Glutamatergic neuron (in vitro differentiated cells): ENCODE measurements around the gene UPP1. TPM values are rescaled to one million over a fixed set of nuclear protein-coding genes. Genes with fewer than 3 reads are reported as not detected.

Experiments
- DNase-seq: peaks from one replicate; pipeline ENCODE4 v3.0.0; 2022
- H3K27ac Mint-ChIP-seq: one replicate; pipeline ENCODE4 v1.8.0; 2020; ENCODE audit warnings: mild to moderate bottlenecking, mixed read lengths, inconsistent platforms; ENCODE audit not compliant: unreplicated experiment
- H3K27me3 Mint-ChIP-seq: one replicate; pipeline ENCODE4 v1.8.0; 2020; ENCODE audit warnings: mild to moderate bottlenecking, moderate library complexity, mixed read lengths, inconsistent platforms; ENCODE audit not compliant: unreplicated experiment
- H3K36me3 Mint-ChIP-seq: one replicate; pipeline ENCODE4 v1.8.0; 2020; ENCODE audit warnings: mild to moderate bottlenecking, mixed read lengths, inconsistent platforms; ENCODE audit not compliant: unreplicated experiment
- H3K4me1 Mint-ChIP-seq: one replicate; pipeline ENCODE4 v1.8.0; 2020; ENCODE audit warnings: mild to moderate bottlenecking, low read depth, mixed read lengths, inconsistent platforms; ENCODE audit not compliant: unreplicated experiment
- H3K4me3 Mint-ChIP-seq: one replicate; pipeline ENCODE4 v1.8.0; 2020; ENCODE audit warnings: mild to moderate bottlenecking, mixed read lengths, inconsistent platforms; ENCODE audit not compliant: unreplicated experiment
- H3K9me3 Mint-ChIP-seq: one replicate; pipeline ENCODE4 v1.8.0; 2020; ENCODE audit warnings: mild to moderate bottlenecking, moderate library complexity, mixed read lengths, inconsistent platforms; ENCODE audit not compliant: unreplicated experiment
- CTCF ChIP-seq: fragments of 200-600 bp; sonication (generic); IDR thresholded peaks from one replicate; pipeline ENCODE4 v1.5.0; 2021; ENCODE audit not compliant: partially characterized antibody, unreplicated experiment
- total RNA-seq: library from RNA; stranded (reverse); fragmentation: NEBNext Ultra II Directional; extraction: Animal tissue kit (Norgen Biotek cat#: 25700); gene quantifications from one replicate; pipeline ENCODE4 v1.2.1, GENCODE V29; 2021; ENCODE audit not compliant: unreplicated experiment

UPP1 gene
- total RNA-seq, 1 donor from 2014 or later, result 29.8 TPM

- no peak for DNase-seq
Measured at GRCh38 chr7:48112401-48113165, 23.5 kb downstream of the UPP1 start.

GRCh38 chr7:48113275-48113674 is 24.2 kb downstream of the UPP1 start:
- no peak overlapping the region for H3K4me3 Mint-ChIP-seq
- no peak overlapping the region for H3K27ac Mint-ChIP-seq
- no peaks in the 10 kb centered on the region for H3K36me3 Mint-ChIP-seq
- peaks cover 8% of the 10 kb centered on the region for H3K9me3 Mint-ChIP-seq
- H3K4me1 Mint-ChIP-seq, result no peaks in the 10 kb centered on the region
- peaks cover 4% of the 10 kb centered on the region for H3K27me3 Mint-ChIP-seq
- TF ChIP-seq CTCF, result no peak
- DNase-seq, result no peak

More at GRCh38 chr7:48112401-48113165, 23.5 kb downstream of the UPP1 start:
- no peak for TF ChIP-seq CTCF
- Mint-ChIP-seq H3K27ac (no peak overlapping the region), H3K27me3 (peaks cover 4% of the 10 kb centered on the region), H3K4me3 (no peak overlapping the region), H3K9me3 (peaks cover 8% of the 10 kb centered on the region), H3K4me1 (no peaks in the 10 kb centered on the region), H3K36me3 (no peaks in the 10 kb centered on the region)

GRCh38 chr7:48114115-48114514 is 25.1 kb downstream of the UPP1 start:
- Mint-ChIP-seq H3K36me3 (no peaks in the 10 kb centered on the region), H3K4me3 (no peak overlapping the region), H3K4me1 (no peaks in the 10 kb centered on the region), H3K9me3 (peaks cover 8% of the 10 kb centered on the region), H3K27ac (no peak overlapping the region), H3K27me3 (peaks cover 4% of the 10 kb centered on the region)
- TF ChIP-seq CTCF, result no peak
- no peak for DNase-seq

GRCh38 chr7:48114589-48114988 is 25.5 kb downstream of the UPP1 start:
- TF ChIP-seq CTCF, result no peak
- H3K4me3 Mint-ChIP-seq, result no peak overlapping the region
- no peaks in the 10 kb centered on the region for H3K36me3 Mint-ChIP-seq
- H3K9me3 Mint-ChIP-seq, result peaks cover 8% of the 10 kb centered on the region
- peaks cover 4% of the 10 kb centered on the region for H3K27me3 Mint-ChIP-seq
- no peak overlapping the region for H3K27ac Mint-ChIP-seq
- H3K4me1 Mint-ChIP-seq, result no peaks in the 10 kb centered on the region
- DNase-seq, result no peak

GRCh38 chr7:48116043-48116442 is 27.0 kb downstream of the UPP1 start:
- TF ChIP-seq CTCF, result no peak
- peaks cover 8% of the 10 kb centered on the region for H3K9me3 Mint-ChIP-seq
- no peak overlapping the region for H3K4me3 Mint-ChIP-seq
- no peaks in the 10 kb centered on the region for H3K36me3 Mint-ChIP-seq
- DNase-seq, result no peak
- H3K4me1 Mint-ChIP-seq, result no peaks in the 10 kb centered on the region
- H3K27me3 Mint-ChIP-seq, result peaks cover 2% of the 10 kb centered on the region
- H3K27ac Mint-ChIP-seq, result no peak overlapping the region
